ENCODE results near the gene TMEM190. TPM values are rescaled to one million over a fixed set of nuclear protein-coding genes. Genes with fewer than 3 reads are reported as not detected.
"Not testable (repeated sequence)": the region's sequence is repeated elsewhere in the genome, so short reads cannot be mapped to it uniquely, and the experiment has no call there.

Gene TMEM190
- total RNA-seq (not detected), polyA plus RNA-seq (not detected)

DNA sequence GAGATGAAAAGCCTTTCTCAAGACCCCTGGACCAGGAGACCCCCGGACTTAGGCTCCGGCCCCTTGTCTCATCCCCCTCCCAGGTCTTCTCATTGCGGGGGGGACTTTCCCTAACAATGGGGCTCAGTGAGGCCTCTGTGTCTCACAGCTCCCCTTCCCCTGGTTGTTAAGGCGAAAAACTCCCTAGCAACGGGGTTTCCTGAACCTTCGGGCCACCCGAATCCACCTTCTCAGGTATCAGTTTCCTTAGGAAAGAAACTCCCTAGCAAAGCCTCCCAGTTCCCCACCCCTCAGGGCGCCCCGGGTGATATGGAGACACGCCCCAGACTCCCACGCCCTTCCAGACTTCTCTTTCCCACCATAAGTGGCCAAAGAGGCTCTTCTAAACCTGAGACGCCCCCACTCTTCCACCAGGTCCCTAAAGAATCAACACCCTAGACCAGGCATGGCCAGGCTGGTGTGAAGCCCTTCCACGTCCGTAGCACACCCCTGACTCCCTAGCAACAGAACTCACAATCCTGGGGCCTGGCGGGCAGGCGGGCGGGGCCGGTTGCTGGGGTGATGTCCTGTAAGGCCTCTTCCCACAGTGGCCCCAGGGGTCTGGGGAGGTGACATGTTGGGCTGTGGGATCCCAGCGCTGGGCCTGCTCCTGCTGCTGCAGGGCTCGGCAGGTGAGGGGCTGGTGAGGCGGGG, at the start of gene TMEM190:
TMEM190 (plus strand) TSS at position 586 of the 693 bp plus-strand sequence; CDS start at position 614, 28 bp downstream.
- Histone ChIP-seq H3K27ac (ENCODE audit: low read depth) (no peak within 1 kb of the TSS), H3K4me1 (ENCODE audit: insufficient read depth) (no peaks in the 10 kb centered on the region), H3K36me3 (ENCODE audit: insufficient read depth) (no peaks in the 10 kb centered on the region), H3K4me3 (ENCODE audit: low read depth, low read length) (no peak within 1 kb of the TSS)
- 65% methylated on average over 21 of the region's 21 CpGs for WGBS
- no peak for DNase-seq (ENCODE audit: extremely low spot score)

DNA sequence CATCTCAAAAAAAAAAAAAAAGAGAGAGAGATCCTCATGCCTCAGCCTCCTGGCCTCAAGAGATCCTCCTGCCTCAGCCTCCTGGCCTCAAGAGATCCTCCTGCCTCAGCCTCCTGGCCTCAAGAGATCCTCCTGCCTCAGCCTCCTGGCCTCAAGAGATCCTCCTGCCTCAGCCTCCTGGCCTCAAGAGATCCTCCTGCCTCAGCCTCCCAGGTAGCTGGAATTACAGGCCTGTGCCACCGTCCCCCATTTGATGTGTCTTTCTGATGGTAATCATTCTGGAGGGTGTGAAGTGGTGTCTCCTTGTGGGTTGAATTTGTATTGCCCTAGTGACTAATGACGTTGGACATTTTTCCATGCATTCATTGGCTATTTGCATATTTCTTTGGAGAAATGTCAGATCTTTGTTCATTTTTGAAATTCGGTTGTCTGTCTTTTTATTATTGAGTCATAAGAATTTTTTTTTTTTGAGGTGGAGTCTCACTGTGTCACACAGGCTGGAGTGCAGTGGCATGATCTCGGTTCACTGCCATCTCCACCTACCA, 47.8 kb upstream of the TMEM190 start:
- not testable (repeated sequence) for H3K27ac ChIP-seq (ENCODE audit: low read depth); H3K4me3 ChIP-seq (ENCODE audit: low read depth, low read length); DNase-seq (ENCODE audit: extremely low spot score); H3K36me3 ChIP-seq (ENCODE audit: insufficient read depth); H3K4me1 ChIP-seq (ENCODE audit: insufficient read depth)
- 82% methylated on average over 4 of the region's 4 CpGs for WGBS

DNA sequence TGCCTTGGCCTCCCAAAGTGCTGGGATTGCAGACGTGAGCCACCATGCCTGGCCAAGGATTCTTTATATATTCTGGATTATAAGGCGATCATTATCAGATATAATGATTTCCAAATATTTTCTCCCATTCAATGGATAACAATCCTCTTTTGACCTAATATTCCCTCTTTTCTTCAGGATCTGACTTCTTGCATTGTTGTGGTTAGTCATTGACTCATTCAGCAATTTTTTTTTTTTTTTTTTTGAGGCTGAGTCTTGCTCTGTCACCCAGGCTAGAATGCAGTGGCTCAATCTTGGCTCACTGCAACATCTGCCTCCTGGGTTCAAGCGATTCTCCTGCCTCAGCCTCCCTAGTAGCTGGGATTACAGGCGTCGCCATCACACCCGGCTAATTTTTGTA, 46.8 kb upstream of the TMEM190 start:
- DNase-seq (ENCODE audit: extremely low spot score); H3K27ac ChIP-seq (ENCODE audit: low read depth); H3K4me1 ChIP-seq (ENCODE audit: insufficient read depth); H3K4me3 ChIP-seq (ENCODE audit: low read depth, low read length); H3K36me3 ChIP-seq (ENCODE audit: insufficient read depth): not testable (repeated sequence)
- WGBS: 85% methylated on average over 6 of the region's 6 CpGs

DNA sequence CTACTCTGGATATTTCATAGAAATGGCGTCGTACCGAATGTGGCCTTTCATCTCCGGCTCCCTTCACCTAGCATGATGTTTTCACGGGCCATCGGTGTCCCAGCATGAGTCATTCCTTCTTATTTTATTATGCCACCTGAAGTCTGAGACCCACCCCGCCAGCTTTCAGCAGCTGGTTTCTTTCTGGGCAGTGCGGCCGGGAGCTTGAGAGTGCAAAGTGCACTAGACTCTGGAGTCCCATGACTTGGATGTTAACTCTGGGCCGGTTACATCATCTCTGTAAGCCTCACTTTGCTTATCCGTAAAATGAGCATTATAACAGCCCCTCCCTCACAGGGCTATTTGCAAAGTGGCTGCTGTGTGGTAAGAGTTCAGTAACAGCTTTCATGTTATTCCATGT, 42.8 kb upstream of the TMEM190 start:
- Histone ChIP-seq H3K4me3 (ENCODE audit: low read depth, low read length) (no peak overlapping the region), H3K36me3 (ENCODE audit: insufficient read depth) (no peaks in the 10 kb centered on the region), H3K4me1 (ENCODE audit: insufficient read depth) (no peaks in the 10 kb centered on the region), H3K27ac (ENCODE audit: low read depth) (no peak overlapping the region)
- no peak for DNase-seq (ENCODE audit: extremely low spot score)
- 70% methylated on average over 11 of the region's 11 CpGs for WGBS

DNA sequence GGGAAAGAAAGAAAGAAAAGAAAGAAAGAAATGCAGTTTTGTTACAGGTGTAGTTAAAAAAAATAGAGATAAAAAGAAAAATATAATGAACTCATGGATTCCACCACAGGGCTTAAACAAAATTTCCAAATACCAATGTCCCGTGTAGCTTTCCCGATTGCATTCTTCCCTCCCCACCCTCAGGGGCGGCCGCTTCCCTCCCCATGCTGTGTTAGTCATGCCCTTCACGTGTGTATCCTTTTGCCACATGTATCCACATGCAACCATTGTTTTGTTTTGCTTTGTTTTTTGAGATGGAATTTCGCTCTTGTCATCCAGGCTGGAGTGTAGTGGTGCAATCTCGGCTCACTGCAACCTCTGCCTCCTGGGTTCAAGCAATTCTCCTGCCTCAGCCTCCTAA, 40.5 kb upstream of the TMEM190 start:
- Histone ChIP-seq H3K36me3 (ENCODE audit: insufficient read depth) (no peaks in the 10 kb centered on the region), H3K4me3 (ENCODE audit: low read depth, low read length) (no peak overlapping the region), H3K27ac (ENCODE audit: low read depth) (no peak overlapping the region), H3K4me1 (ENCODE audit: insufficient read depth) (no peaks in the 10 kb centered on the region)
- DNase-seq (ENCODE audit: extremely low spot score): no peak
- WGBS: 75% methylated on average over 7 of the region's 7 CpGs

DNA sequence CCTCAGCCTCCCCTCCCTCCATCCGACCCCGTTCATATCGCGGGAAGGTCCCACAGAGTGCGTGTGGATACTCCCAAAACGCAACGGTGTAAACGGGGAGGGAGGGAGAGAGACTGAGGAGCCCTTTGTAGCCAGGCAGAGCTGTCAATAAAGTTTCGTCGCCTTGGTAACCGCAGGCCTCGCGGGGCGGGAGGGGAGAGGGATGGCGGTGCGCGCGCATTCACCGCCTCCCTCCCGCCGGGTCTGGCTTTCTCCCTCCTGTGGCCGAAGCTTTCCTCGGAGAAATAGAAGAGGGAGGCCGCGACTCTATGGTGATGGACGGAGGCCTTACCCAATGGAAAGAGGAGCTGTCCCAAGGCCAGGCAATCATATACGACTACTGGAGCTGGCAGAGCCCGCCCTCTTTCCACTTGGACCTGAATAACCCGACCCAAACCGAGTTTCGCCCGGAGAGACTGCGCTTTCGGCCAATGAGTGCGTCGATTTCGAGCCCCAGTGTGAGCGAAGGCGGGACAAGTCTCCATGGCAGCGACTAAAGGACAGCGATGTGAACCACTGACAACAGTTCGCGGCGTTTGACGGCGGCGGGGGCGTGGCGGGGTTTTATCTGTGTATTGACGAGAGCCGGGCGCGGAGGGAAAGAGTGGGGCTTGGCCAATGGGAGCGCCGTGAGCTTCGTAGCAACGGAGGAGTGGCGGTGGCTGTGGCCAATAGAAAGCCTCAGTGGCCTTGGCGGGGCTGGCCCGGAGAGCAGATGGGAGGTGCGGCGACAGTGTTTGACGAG, 37.3 kb upstream of the TMEM190 start, which contains the start of gene KMT5C:
KMT5C (plus strand) TSS at position 772 of the 784 bp plus-strand sequence. CDS start 2,061 bp downstream, outside the sequence.
- WGBS: under 1% methylated on average over 63 of the region's 63 CpGs

GRCh38 chr19:55339889-55340783, 36.5 kb upstream of the TMEM190 start:
- DNase-seq (ENCODE audit: extremely low spot score): no peak
- H3K36me3 ChIP-seq (ENCODE audit: insufficient read depth): no peaks in the 10 kb centered on the region
- WGBS: 4% methylated on average over 44 of the region's 44 CpGs

More for the DNA sequence above, 37.3 kb upstream of the TMEM190 start, which contains the start of gene KMT5C:
- Histone ChIP-seq H3K4me1 (ENCODE audit: insufficient read depth) (no peaks in the 10 kb centered on the region), H3K27ac (ENCODE audit: low read depth) (peak within 1 kb of the TSS; percentile 87), H3K4me3 (ENCODE audit: low read depth, low read length) (peak within 1 kb of the TSS; percentile 75), H3K36me3 (ENCODE audit: insufficient read depth) (no peaks in the 10 kb centered on the region)
- DNase-seq (ENCODE audit: extremely low spot score): peak; percentile 100

GRCh38 chr19:55340784-55341147, 35.9 kb upstream of the TMEM190 start:
- WGBS: 2% methylated on average over 24 of the region's 24 CpGs
- Histone ChIP-seq H3K36me3 (ENCODE audit: insufficient read depth) (no peaks in the 10 kb centered on the region), H3K27ac (ENCODE audit: low read depth) (no peak overlapping the region), H3K4me1 (ENCODE audit: insufficient read depth) (no peaks in the 10 kb centered on the region), H3K4me3 (ENCODE audit: low read depth, low read length) (peak overlapping the region; percentile 75)
- DNase-seq (ENCODE audit: extremely low spot score): no peak

More at GRCh38 chr19:55339889-55340783, 36.5 kb upstream of the TMEM190 start:
- Histone ChIP-seq H3K27ac (ENCODE audit: low read depth) (no peak overlapping the region), H3K4me1 (ENCODE audit: insufficient read depth) (no peaks in the 10 kb centered on the region), H3K4me3 (ENCODE audit: low read depth, low read length) (peak overlapping the region; percentile 75)

GRCh38 chr19:55341171-55341588, 35.4 kb upstream of the TMEM190 start:
- Histone ChIP-seq H3K4me1 (ENCODE audit: insufficient read depth) (no peaks in the 10 kb centered on the region), H3K36me3 (ENCODE audit: insufficient read depth) (no peaks in the 10 kb centered on the region), H3K4me3 (ENCODE audit: low read depth, low read length) (peak overlapping the region; percentile 75), H3K27ac (ENCODE audit: low read depth) (no peak overlapping the region)
- DNase-seq (ENCODE audit: extremely low spot score): no peak
- 3% methylated on average over 15 of the region's 15 CpGs for WGBS

GRCh38 chr19:55341595-55342531, 34.8 kb upstream of the TMEM190 start:
- no peak overlapping the region for H3K27ac ChIP-seq (ENCODE audit: low read depth)
- no peak overlapping the region for H3K4me3 ChIP-seq (ENCODE audit: low read depth, low read length)
- H3K36me3 ChIP-seq (ENCODE audit: insufficient read depth): no peaks in the 10 kb centered on the region
- DNase-seq (ENCODE audit: extremely low spot score): no peak
- WGBS: 82% methylated on average over 50 of the region's 50 CpGs
- H3K4me1 ChIP-seq (ENCODE audit: insufficient read depth): no peaks in the 10 kb centered on the region

GRCh38 chr19:55344444-55344843, 32.2 kb upstream of the TMEM190 start:
- WGBS: 77% methylated on average over 9 of the region's 9 CpGs
- DNase-seq (ENCODE audit: extremely low spot score): no peak
- Histone ChIP-seq H3K4me1 (ENCODE audit: insufficient read depth) (no peaks in the 10 kb centered on the region), H3K27ac (ENCODE audit: low read depth) (no peak overlapping the region), H3K36me3 (ENCODE audit: insufficient read depth) (no peaks in the 10 kb centered on the region), H3K4me3 (ENCODE audit: low read depth, low read length) (no peak overlapping the region)

DNA sequence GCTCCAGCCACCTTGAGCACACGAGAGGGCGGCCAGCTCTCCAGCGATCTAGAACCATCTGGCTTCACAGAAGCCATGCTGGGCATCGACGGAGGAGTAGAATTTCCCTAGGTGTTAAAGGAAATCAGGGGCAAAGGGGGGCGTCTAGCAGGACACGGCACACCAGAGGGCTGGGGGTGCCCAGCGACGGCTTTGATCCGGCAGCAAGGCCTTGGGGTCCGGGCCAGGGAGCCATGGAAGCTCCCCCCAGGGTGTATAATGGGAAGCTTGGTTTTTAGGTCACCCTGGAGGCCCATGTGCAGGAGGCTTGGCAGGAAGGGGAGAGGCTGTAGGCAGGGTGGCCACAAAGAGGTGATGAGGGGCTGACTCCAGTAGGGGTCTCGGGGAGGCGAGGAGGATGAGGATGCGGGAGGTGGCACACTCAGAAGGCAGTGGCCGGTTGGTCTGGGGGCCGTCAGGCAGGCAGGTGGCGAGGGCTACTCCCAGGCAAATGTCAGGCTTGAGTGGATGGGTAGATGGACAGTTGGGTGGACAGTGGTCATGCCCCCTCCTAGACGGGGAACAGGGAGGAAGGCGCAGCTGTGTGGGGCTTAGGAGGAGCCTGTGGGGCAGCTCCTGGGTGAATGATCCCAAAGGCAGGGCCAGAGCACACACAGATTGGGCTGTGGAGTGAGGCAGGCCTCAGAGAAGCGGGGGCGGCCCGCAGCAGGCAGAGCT, 31.4 kb upstream of the TMEM190 start:
- H3K4me3 ChIP-seq (ENCODE audit: low read depth, low read length): no peak overlapping the region
- WGBS: 88% methylated on average over 22 of the region's 22 CpGs
- no peak overlapping the region for H3K27ac ChIP-seq (ENCODE audit: low read depth)
- DNase-seq (ENCODE audit: extremely low spot score): no peak
- no peaks in the 10 kb centered on the region for H3K36me3 ChIP-seq (ENCODE audit: insufficient read depth)
- no peaks in the 10 kb centered on the region for H3K4me1 ChIP-seq (ENCODE audit: insufficient read depth)

Data from urinary bladder (tissue), 4 donors.